Measurements from ENCODE around the gene APOO.

APOO gene

GRCh38 chrX:23945206-23945605 is 37.5 kb upstream of the APOO start:
- no CpG with 5 or more reads among the region's 1 CpG for WGBS (ENCODE audit: extremely low coverage, insufficient coverage, low lambda C conversion rate)
- H3K56ac ChIP-seq (ENCODE audit: low read length) = no peak overlapping the region
- peak overlapping the region; percentile 0 for H3K4ac ChIP-seq (ENCODE audit: low read depth, low read length)
- no peaks in the 10 kb centered on the region for H3K79me1 ChIP-seq (ENCODE audit: low read length)
- no peak overlapping the region for H3K4me3 ChIP-seq (ENCODE audit: low read length)
- no peak overlapping the region for H3K23ac ChIP-seq (ENCODE audit: low read length)
- H3K9ac ChIP-seq (ENCODE audit: low read length) = no peak overlapping the region
- H3K4me2 ChIP-seq (ENCODE audit: low read length) = no peak overlapping the region
- no peak overlapping the region for H3K27ac ChIP-seq (ENCODE audit: low read depth, low read length)
- DNase-seq = no peak
- no peak overlapping the region for H4K8ac ChIP-seq (ENCODE audit: low read depth, low read length)
- H3K18ac ChIP-seq (ENCODE audit: low read length) = no peak overlapping the region
- H3K36me3 ChIP-seq (ENCODE audit: control insufficient read depth, insufficient read depth, low read length) = no peaks in the 10 kb centered on the region
- no peak overlapping the region for H4K5ac ChIP-seq (ENCODE audit: low read length)
- H2BK120ac ChIP-seq (ENCODE audit: low read depth, low read length) = no peak overlapping the region
- no peak overlapping the region for H2BK15ac ChIP-seq (replicated peaks; ENCODE audit: low read depth)
- H2BK5ac ChIP-seq (ENCODE audit: low read length) = no peak overlapping the region
- no peak overlapping the region for H2AK5ac ChIP-seq (ENCODE audit: low read length)
- no peaks in the 10 kb centered on the region for H3K79me2 ChIP-seq (ENCODE audit: control insufficient read depth, insufficient read depth, low read length)
- H3K4me1 ChIP-seq (ENCODE audit: control insufficient read depth, low read depth, low read length) = no peaks in the 10 kb centered on the region
- no peaks in the 10 kb centered on the region for H3K27me3 ChIP-seq (ENCODE audit: insufficient read depth, low read length, poor library complexity)

- H2BK5ac ChIP-seq (ENCODE audit: low read length) = no peak overlapping the region
- WGBS (ENCODE audit: extremely low coverage, insufficient coverage, low lambda C conversion rate) = no CpG with 5 or more reads among the region's 1 CpG
- no peaks in the 10 kb centered on the region for H3K36me3 ChIP-seq (ENCODE audit: control insufficient read depth, insufficient read depth, low read length)
- H3K27ac ChIP-seq (ENCODE audit: low read depth, low read length) = no peak overlapping the region
- no peak overlapping the region for H3K23ac ChIP-seq (ENCODE audit: low read length)
- H3K4me2 ChIP-seq (ENCODE audit: low read length) = no peak overlapping the region
- no peak overlapping the region for H3K9ac ChIP-seq (ENCODE audit: low read length)
- H4K8ac ChIP-seq (ENCODE audit: low read depth, low read length) = no peak overlapping the region
- H3K56ac ChIP-seq (ENCODE audit: low read length) = no peak overlapping the region
- H3K27me3 ChIP-seq (ENCODE audit: insufficient read depth, low read length, poor library complexity) = no peaks in the 10 kb centered on the region
- H2BK120ac ChIP-seq (ENCODE audit: low read depth, low read length) = no peak overlapping the region
- no peak overlapping the region for H3K4ac ChIP-seq (ENCODE audit: low read depth, low read length)
- no peak overlapping the region for H2BK15ac ChIP-seq (replicated peaks; ENCODE audit: low read depth)
- DNase-seq = no peak
- H3K4me3 ChIP-seq (ENCODE audit: low read length) = no peak overlapping the region
- no peaks in the 10 kb centered on the region for H3K79me2 ChIP-seq (ENCODE audit: control insufficient read depth, insufficient read depth, low read length)
- H4K5ac ChIP-seq (ENCODE audit: low read length) = no peak overlapping the region
- H3K4me1 ChIP-seq (ENCODE audit: control insufficient read depth, low read depth, low read length) = no peaks in the 10 kb centered on the region
- H2AK5ac ChIP-seq (ENCODE audit: low read length) = no peak overlapping the region
- H3K79me1 ChIP-seq (ENCODE audit: low read length) = no peaks in the 10 kb centered on the region
- H3K18ac ChIP-seq (ENCODE audit: low read length) = no peak overlapping the region
Measured at GRCh38 chrX:23944234-23944633, 36.5 kb upstream of the APOO start.

- no peaks in the 10 kb centered on the region for H3K79me1 ChIP-seq (ENCODE audit: low read length)
- H2BK15ac ChIP-seq (replicated peaks; ENCODE audit: low read depth) = no peak overlapping the region
- H3K4me1 ChIP-seq (ENCODE audit: control insufficient read depth, low read depth, low read length) = no peaks in the 10 kb centered on the region
- H3K23ac ChIP-seq (ENCODE audit: low read length) = no peak overlapping the region
- H4K5ac ChIP-seq (ENCODE audit: low read length) = no peak overlapping the region
- H3K36me3 ChIP-seq (ENCODE audit: control insufficient read depth, insufficient read depth, low read length) = no peaks in the 10 kb centered on the region
- H3K4ac ChIP-seq (ENCODE audit: low read depth, low read length) = no peak overlapping the region
- no CpG with 5 or more reads among the region's 1 CpG for WGBS (ENCODE audit: extremely low coverage, insufficient coverage, low lambda C conversion rate)
- no peak overlapping the region for H3K18ac ChIP-seq (ENCODE audit: low read length)
- H3K27ac ChIP-seq (ENCODE audit: low read depth, low read length) = no peak overlapping the region
- no peaks in the 10 kb centered on the region for H3K79me2 ChIP-seq (ENCODE audit: control insufficient read depth, insufficient read depth, low read length)
- no peak overlapping the region for H2AK5ac ChIP-seq (ENCODE audit: low read length)
- H3K9ac ChIP-seq (ENCODE audit: low read length) = no peak overlapping the region
- no peaks in the 10 kb centered on the region for H3K27me3 ChIP-seq (ENCODE audit: insufficient read depth, low read length, poor library complexity)
- no peak overlapping the region for H3K4me3 ChIP-seq (ENCODE audit: low read length)
- H4K8ac ChIP-seq (ENCODE audit: low read depth, low read length) = no peak overlapping the region
- H2BK5ac ChIP-seq (ENCODE audit: low read length) = no peak overlapping the region
- H2BK120ac ChIP-seq (ENCODE audit: low read depth, low read length) = no peak overlapping the region
- no peak overlapping the region for H3K56ac ChIP-seq (ENCODE audit: low read length)
- no peak overlapping the region for H3K4me2 ChIP-seq (ENCODE audit: low read length)
- no peak for DNase-seq
Measured at GRCh38 chrX:23939203-23939602, 31.5 kb upstream of the APOO start.

GRCh38 chrX:23938690-23939089 is 31.0 kb upstream of the APOO start:
- Histone ChIP-seq H3K56ac (ENCODE audit: low read length) (no peak overlapping the region), H3K27ac (ENCODE audit: low read depth, low read length) (no peak overlapping the region), H3K4me2 (ENCODE audit: low read length) (no peak overlapping the region), H2BK120ac (ENCODE audit: low read depth, low read length) (no peak overlapping the region), H2BK5ac (ENCODE audit: low read length) (no peak overlapping the region), H3K36me3 (ENCODE audit: control insufficient read depth, insufficient read depth, low read length) (no peaks in the 10 kb centered on the region), H3K4me1 (ENCODE audit: control insufficient read depth, low read depth, low read length) (no peaks in the 10 kb centered on the region), H4K5ac (ENCODE audit: low read length) (no peak overlapping the region), H2BK15ac (replicated peaks; ENCODE audit: low read depth) (no peak overlapping the region), H3K9ac (ENCODE audit: low read length) (no peak overlapping the region), H2AK5ac (ENCODE audit: low read length) (no peak overlapping the region), H3K4me3 (ENCODE audit: low read length) (no peak overlapping the region), H3K27me3 (ENCODE audit: insufficient read depth, low read length, poor library complexity) (no peaks in the 10 kb centered on the region), H3K23ac (ENCODE audit: low read length) (no peak overlapping the region), H3K79me2 (ENCODE audit: control insufficient read depth, insufficient read depth, low read length) (no peaks in the 10 kb centered on the region), H3K18ac (ENCODE audit: low read length) (no peak overlapping the region), H3K4ac (ENCODE audit: low read depth, low read length) (no peak overlapping the region), H3K79me1 (ENCODE audit: low read length) (no peaks in the 10 kb centered on the region), H4K8ac (ENCODE audit: low read depth, low read length) (no peak overlapping the region)
- DNase-seq = no peak
- no CpG with 5 or more reads among the region's 1 CpG for WGBS (ENCODE audit: extremely low coverage, insufficient coverage, low lambda C conversion rate)

GRCh38 chrX:23937100-23937499 is 29.4 kb upstream of the APOO start:
- no peak overlapping the region for H3K9ac ChIP-seq (ENCODE audit: low read length)
- WGBS (ENCODE audit: extremely low coverage, insufficient coverage, low lambda C conversion rate) = no CpG with 5 or more reads among the region's 4 CpGs
- H2AK5ac ChIP-seq (ENCODE audit: low read length) = no peak overlapping the region
- H3K4me1 ChIP-seq (ENCODE audit: control insufficient read depth, low read depth, low read length) = no peaks in the 10 kb centered on the region
- no peak overlapping the region for H2BK120ac ChIP-seq (ENCODE audit: low read depth, low read length)
- no peak overlapping the region for H3K23ac ChIP-seq (ENCODE audit: low read length)
- no peak overlapping the region for H3K4ac ChIP-seq (ENCODE audit: low read depth, low read length)
- H3K4me2 ChIP-seq (ENCODE audit: low read length) = no peak overlapping the region
- DNase-seq = no peak
- no peak overlapping the region for H4K5ac ChIP-seq (ENCODE audit: low read length)
- no peaks in the 10 kb centered on the region for H3K79me2 ChIP-seq (ENCODE audit: control insufficient read depth, insufficient read depth, low read length)
- H2BK15ac ChIP-seq (replicated peaks; ENCODE audit: low read depth) = no peak overlapping the region
- no peak overlapping the region for H3K56ac ChIP-seq (ENCODE audit: low read length)
- H3K36me3 ChIP-seq (ENCODE audit: control insufficient read depth, insufficient read depth, low read length) = no peaks in the 10 kb centered on the region
- H3K18ac ChIP-seq (ENCODE audit: low read length) = no peak overlapping the region
- no peaks in the 10 kb centered on the region for H3K27me3 ChIP-seq (ENCODE audit: insufficient read depth, low read length, poor library complexity)
- H4K8ac ChIP-seq (ENCODE audit: low read depth, low read length) = no peak overlapping the region
- H3K79me1 ChIP-seq (ENCODE audit: low read length) = no peaks in the 10 kb centered on the region
- no peak overlapping the region for H3K4me3 ChIP-seq (ENCODE audit: low read length)
- H3K27ac ChIP-seq (ENCODE audit: low read depth, low read length) = no peak overlapping the region
- H2BK5ac ChIP-seq (ENCODE audit: low read length) = no peak overlapping the region

DNA sequence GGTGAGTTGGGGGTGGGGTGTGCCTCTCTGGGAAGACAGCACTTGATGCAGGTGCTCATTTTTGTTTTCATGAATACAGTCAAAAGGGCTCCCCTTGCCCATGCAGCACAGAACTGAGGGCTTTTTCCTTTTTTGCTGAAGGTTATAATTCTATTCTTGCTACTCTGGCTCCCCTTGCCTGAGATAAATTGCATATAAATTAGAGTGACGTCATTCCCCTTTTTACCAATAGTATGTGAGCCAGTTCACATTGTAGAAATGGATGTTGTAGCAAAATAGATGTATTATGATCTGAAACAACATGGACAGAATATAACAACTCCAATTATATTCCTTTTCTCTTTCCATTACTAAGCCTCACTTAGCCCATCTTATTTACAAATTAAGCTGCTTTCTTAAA is 28.4 kb upstream of the APOO start:
- Histone ChIP-seq H3K4me3 (ENCODE audit: low read length) (no peak overlapping the region), H3K18ac (ENCODE audit: low read length) (no peak overlapping the region), H2BK15ac (replicated peaks; ENCODE audit: low read depth) (no peak overlapping the region), H3K27me3 (ENCODE audit: insufficient read depth, low read length, poor library complexity) (no peaks in the 10 kb centered on the region), H3K36me3 (ENCODE audit: control insufficient read depth, insufficient read depth, low read length) (no peaks in the 10 kb centered on the region), H3K4ac (ENCODE audit: low read depth, low read length) (no peak overlapping the region), H4K5ac (ENCODE audit: low read length) (no peak overlapping the region), H4K8ac (ENCODE audit: low read depth, low read length) (no peak overlapping the region), H3K4me2 (ENCODE audit: low read length) (no peak overlapping the region), H3K79me1 (ENCODE audit: low read length) (no peaks in the 10 kb centered on the region), H3K23ac (ENCODE audit: low read length) (no peak overlapping the region), H3K27ac (ENCODE audit: low read depth, low read length) (no peak overlapping the region), H2BK120ac (ENCODE audit: low read depth, low read length) (no peak overlapping the region), H3K79me2 (ENCODE audit: control insufficient read depth, insufficient read depth, low read length) (no peaks in the 10 kb centered on the region), H3K4me1 (ENCODE audit: control insufficient read depth, low read depth, low read length) (no peaks in the 10 kb centered on the region), H3K9ac (ENCODE audit: low read length) (no peak overlapping the region), H2AK5ac (ENCODE audit: low read length) (no peak overlapping the region), H3K56ac (ENCODE audit: low read length) (no peak overlapping the region), H2BK5ac (ENCODE audit: low read length) (no peak overlapping the region)
- no CpG with 5 or more reads among the region's 1 CpG for WGBS (ENCODE audit: extremely low coverage, insufficient coverage, low lambda C conversion rate)
- DNase-seq = no peak
